Lower leg skin (tissue), 3 donors: ENCODE measurements around the gene ADGRA3.

ENCODE experiments used
- CTCF ChIP-seq, 3 donors: fragments of 450-650 bp; IDR thresholded peaks; one replicate each; pipeline ENCODE4 v1.5.1; 2016; ENCODE audit warnings: antibody characterized with exemption in 3 of 3, mild to moderate bottlenecking in 3 of 3, moderate library complexity in 2 of 3
- POLR2A ChIP-seq, 2 donors: fragments of 450-650 bp; IDR thresholded peaks; one replicate each; pipeline ENCODE4 v1.6.1; 2016 to 2017; ENCODE audit warnings: antibody characterized with exemption in 2 of 2, mild to moderate bottlenecking in 1 of 2, moderate library complexity in 1 of 2

DNA sequence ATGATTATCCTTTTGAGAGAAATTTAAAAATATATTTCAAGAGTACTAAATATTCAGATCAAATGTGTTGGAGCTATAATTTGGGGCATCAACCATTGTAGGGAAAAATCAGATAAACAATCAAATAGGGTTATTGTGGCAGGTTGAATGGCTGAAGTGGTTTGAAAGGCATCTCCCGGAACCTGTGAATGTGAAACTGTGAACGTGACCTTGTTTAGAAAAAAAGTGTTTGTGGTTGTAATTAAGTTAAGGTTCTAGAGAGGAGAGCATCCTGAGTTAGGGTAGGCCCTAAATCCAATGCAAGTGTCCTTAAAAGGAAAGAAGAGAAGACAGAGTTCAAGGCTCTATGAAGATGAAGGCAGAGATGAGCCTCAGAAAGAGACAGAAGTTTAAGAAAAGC, 37.4 kb downstream of the ADGRA3 start:
- TF ChIP-seq CTCF (IDR thresholded peaks at IDR 0.05): no peak
- TF ChIP-seq POLR2A (IDR thresholded peaks at IDR 0.05): no peak
